Stimulated activated CD4-positive, alpha-beta T cell treated with anti-CD3 and anti-CD28 coated beads, Interleukin-1b, Interleukin-23, amount 100 ng/mL, for 24 hours (primary cell): ENCODE measurements around the gene DNTT.

Experiments
- DNase-seq, 4 experiments: peaks; one replicate each; pipeline ENCODE4 v3.0.0-alpha.2; 2020; ENCODE audit warnings: low read depth in 4 of 4, low spot score in 1 of 4

Gene DNTT

GRCh38 chr10:96374985-96375830 is 71.0 kb downstream of the DNTT start:
- DNase-seq = peak; percentile 41 to 62 (median 53)

DNA sequence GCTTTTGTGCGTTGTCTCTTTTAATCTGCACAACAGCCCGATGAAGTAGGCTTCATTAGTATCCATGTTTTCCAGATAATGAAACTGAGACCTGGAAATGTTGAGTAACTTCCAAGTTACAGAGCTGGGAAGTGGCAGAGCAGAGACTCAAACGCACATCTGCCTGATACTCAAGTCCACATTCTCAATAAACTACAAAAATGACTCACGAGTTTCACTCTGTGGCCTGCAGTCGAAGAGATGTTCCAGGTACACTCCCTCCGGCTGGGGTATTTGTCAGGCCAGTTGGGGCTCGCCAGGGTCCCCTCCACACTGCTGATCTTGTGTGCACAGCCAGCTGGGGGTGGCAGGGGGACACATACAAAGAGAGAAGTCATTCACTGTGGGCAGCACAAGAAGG is 72.2 kb downstream of the DNTT start:
- DNase-seq = no peak

GRCh38 chr10:96377816-96378294 is 73.6 kb downstream of the DNTT start:
- DNase-seq = no peak

DNA sequence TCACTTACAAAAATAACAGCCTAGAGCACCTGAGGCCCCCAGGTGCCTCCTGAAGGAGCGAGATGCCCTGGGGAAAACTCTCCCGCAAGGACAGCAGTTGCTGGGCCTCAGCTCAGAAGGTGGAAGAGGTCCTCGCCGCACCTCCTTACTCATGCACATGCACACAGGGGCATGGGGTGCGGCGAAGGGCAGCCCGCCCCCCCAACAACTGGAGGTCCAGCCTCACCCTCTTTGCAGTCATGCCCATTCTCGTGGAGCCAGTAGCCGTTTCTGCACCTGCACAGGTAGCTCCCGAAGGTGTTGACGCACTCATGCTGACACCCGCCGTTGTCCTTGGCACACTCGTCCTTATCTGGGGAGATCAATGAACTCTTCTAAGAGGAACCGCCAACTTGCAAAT is 74.5 kb downstream of the DNTT start:
- no peak for DNase-seq

DNA sequence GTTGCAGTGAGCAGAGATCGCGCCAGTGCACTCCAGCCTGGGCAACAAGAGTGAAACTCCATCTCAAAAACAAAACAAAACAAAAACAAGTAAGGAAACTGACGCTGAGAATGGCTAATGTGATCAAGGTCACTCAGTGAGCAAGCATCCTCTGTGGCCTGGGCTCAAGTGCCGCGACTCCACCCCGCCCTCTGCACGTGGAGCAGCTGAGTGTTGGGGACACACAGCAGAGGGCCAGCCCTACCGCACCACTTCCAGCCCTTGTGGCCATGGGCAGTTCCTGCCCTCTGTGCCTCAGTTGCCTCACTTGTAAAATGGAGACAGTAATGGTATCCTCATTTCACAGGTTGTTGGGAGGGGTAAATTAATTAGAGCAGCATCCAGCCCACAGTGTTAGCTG is 75.5 kb downstream of the DNTT start:
- DNase-seq = no peak

DNA sequence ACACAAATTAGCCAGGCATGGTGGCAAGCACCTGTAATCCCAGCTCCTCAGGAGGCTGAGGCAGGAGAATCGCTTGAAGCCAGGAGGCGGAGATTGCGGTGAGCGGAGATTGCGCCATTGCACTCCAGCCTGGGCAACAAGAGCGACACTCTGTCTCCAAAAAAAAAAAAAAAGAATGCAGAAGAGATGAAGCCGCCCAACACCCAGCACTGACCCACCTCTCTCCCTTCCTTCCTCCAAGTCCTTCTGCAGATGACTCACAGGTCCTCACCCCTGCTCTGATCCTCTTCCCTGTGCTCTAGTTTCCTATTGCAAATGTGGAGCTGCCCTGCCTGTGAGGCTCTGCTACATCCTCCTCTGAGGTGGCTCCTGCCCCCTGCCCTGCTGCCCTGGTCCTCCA is 76.6 kb downstream of the DNTT start:
- no peak for DNase-seq

DNA sequence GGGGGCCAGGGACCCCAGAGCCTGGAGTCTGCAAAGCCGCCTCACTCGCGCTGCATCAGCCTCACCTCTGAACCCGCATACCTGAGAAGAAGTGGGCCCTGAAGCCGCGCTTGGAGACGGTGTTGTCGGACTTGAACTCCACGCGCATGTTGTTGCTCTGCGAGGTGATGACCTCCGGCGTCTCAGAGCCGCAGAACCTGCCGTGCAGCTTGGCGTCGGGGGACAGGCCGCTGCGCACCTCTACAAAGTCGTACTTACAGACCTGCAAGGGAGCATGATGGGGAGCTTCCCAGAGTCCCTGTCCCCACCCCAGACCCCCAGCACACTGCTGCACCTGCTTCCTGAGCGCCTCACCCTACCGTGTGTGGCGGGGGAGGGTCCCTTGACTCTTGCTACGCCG is 80.3 kb downstream of the DNTT start:
- no peak for DNase-seq

DNA sequence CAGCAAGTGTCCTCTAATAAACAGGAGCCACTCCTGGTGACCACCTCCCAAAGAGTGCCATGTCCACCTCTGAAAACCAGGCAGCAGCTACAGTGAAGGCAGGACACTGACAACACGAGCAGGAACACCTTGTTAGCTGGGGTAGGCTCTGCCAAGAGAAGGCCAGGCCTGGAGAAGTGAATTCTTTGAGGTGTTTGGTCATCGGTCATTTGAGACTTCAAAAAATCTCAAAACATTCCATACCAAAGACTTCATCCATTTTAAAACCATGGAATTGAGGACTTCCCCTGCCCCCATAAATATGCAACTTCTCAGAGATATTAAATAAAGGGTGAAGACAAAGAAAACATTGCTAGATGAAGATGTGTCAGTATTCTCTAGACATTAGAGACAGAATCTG is 82.9 kb downstream of the DNTT start:
- DNase-seq = no peak

DNA sequence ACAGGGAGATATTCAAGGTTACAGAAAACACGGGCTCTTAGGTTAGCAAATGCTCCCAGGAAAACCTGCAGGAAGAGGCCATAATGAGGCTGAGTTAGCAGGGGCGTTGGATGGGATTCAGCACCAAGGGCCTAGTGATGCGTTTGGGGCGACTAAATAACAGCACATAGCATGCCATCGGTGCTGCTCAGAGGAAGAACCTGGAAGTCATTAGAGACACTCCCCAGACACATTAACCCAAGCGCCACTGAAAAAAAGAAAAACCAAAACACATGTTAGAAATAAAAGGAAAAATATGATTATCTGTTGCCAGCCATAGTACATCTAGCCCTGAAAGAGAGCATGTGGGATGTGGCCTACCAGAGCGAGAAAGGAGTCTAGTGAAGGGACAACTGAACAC is 83.4 kb downstream of the DNTT start:
- no peak for DNase-seq
